Smooth muscle cell (in vitro differentiated cells): Measurements from ENCODE around the gene CACNA2D1. TPM values are rescaled to one million over a fixed set of nuclear protein-coding genes. Genes with fewer than 3 reads are reported as not detected.

Experiments
- DNase-seq: peaks from one replicate; lab custom pipeline; 2025; ENCODE audit not compliant: unreplicated experiment; lab: John Stamatoyannopoulos, UW
- H2AFZ ChIP-seq: fragments of 200-600 bp; sonication (generic); 2 replicates; pipeline ENCODE4 v1.6.0; 2016; ENCODE audit warnings: antibody characterized with exemption, low read depth, mild to moderate bottlenecking
- H3F3A ChIP-seq: fragments of 200-600 bp; sonication (generic); 2 replicates; pipeline ENCODE4 v1.6.0; 2017; ENCODE audit warnings: antibody characterized with exemption, low read depth
- H3K27ac ChIP-seq: fragments of 200-600 bp; sonication (generic); 2 replicates; pipeline ENCODE4 v1.5.1; 2016; ENCODE audit warnings: low read depth, mild to moderate bottlenecking
- H3K27me3 ChIP-seq: fragments of 200-600 bp; sonication (generic); 2 replicates; pipeline ENCODE4 v1.6.1; 2016; ENCODE audit warnings: low read depth, mild to moderate bottlenecking
- H3K36me3 ChIP-seq: fragments of 200-600 bp; sonication (generic); 2 replicates; pipeline ENCODE4 v1.5.1; 2016; ENCODE audit warnings: low read depth
- H3K4me1 ChIP-seq: fragments of 200-600 bp; sonication (generic); 2 replicates; pipeline ENCODE4 v1.5.1; 2016; ENCODE audit warnings: low read depth
- H3K4me2 ChIP-seq: fragments of 200-600 bp; sonication (generic); 2 replicates; pipeline ENCODE4 v1.6.0; 2016; ENCODE audit warnings: mild to moderate bottlenecking
- H3K4me3 ChIP-seq: fragments of 200-600 bp; sonication (generic); 2 replicates; pipeline ENCODE4 v1.5.1; 2016; ENCODE audit warnings: mild to moderate bottlenecking
- H3K79me2 ChIP-seq: fragments of 200-600 bp; sonication (generic); 2 replicates; pipeline ENCODE4 v1.6.0; 2016; ENCODE audit warnings: low read depth, mild to moderate bottlenecking
- H3K9ac ChIP-seq: fragments of 200-600 bp; sonication (generic); 2 replicates; pipeline ENCODE4 v1.6.0; 2016; ENCODE audit warnings: low read depth
- H3K9me3 ChIP-seq: fragments of 200-600 bp; sonication (generic); replicated peaks from 2 replicates; pipeline ENCODE4 v1.5.1; 2016; ENCODE audit warnings: low read depth
- H4K20me1 ChIP-seq: fragments of 200-600 bp; sonication (generic); 2 replicates; pipeline ENCODE4 v1.6.0; 2016; ENCODE audit warnings: low read depth
- CTCF ChIP-seq: fragments of 200-600 bp; sonication (generic); IDR thresholded peaks from 2 replicates; pipeline ENCODE4 v1.5.1; 2017; ENCODE audit warnings: borderline replicate concordance, mild to moderate bottlenecking, antibody characterized with exemption; ENCODE audit not compliant: insufficient read depth, poor library complexity, severe bottlenecking
- WGBS: methylation state at CpG from one replicate; pipeline ENCODE4 v1.1.7; 2016; ENCODE audit warnings: low lambda C conversion rate; 5-methylcytosine and 5-hydroxymethylcytosine counted together
- polyA plus RNA-seq: library from polyadenylated mRNA; unstranded; fragments of >200 nt; fragmentation: Nextera tagmentation; extraction: Ambion mirVana; gene quantifications from 2 replicates; pipeline ENCODE4 v1.2.1, GENCODE V29; 2016
- total RNA-seq: library from RNA; depleted of rRNA; stranded (reverse); fragments of >200 nt; gene quantifications from 2 replicates; pipeline ENCODE4 v1.2.3, GENCODE V29; 2014

The CACNA2D1 gene
- total and polyA plus RNA-seq, 2 experiments from 2014 or later: 4.1 to 39.3 TPM

GRCh38 chr7:82019551-82020475, 423.8 kb downstream of the CACNA2D1 start:
- TF ChIP-seq CTCF: no peak
- no peak for DNase-seq
- Histone ChIP-seq H3K4me2 (no peak overlapping the region), H3K36me3 (no peaks in the 10 kb centered on the region), H3K4me1 (no peaks in the 10 kb centered on the region), H3K27me3 (no peaks in the 10 kb centered on the region), H3K9me3 (no peaks in the 10 kb centered on the region), H3K27ac (no peak overlapping the region), H3K79me2 (no peaks in the 10 kb centered on the region), H3K9ac (no peak overlapping the region), H2AFZ (no peak overlapping the region), H3K4me3 (no peak overlapping the region), H4K20me1 (no peaks in the 10 kb centered on the region), H3F3A (no peaks in the 10 kb centered on the region)
- WGBS: 76% methylated on average over 3 of the region's 3 CpGs

- Histone ChIP-seq H2AFZ (no peak overlapping the region), H3F3A (no peaks in the 10 kb centered on the region), H4K20me1 (no peaks in the 10 kb centered on the region), H3K9ac (no peak overlapping the region), H3K27ac (no peak overlapping the region), H3K36me3 (no peaks in the 10 kb centered on the region), H3K79me2 (no peaks in the 10 kb centered on the region), H3K9me3 (no peaks in the 10 kb centered on the region), H3K4me3 (no peak overlapping the region), H3K4me1 (no peaks in the 10 kb centered on the region), H3K27me3 (no peaks in the 10 kb centered on the region), H3K4me2 (no peak overlapping the region)
- TF ChIP-seq CTCF: no peak
- no peak for DNase-seq
Measured at GRCh38 chr7:82018226-82018625, 425.4 kb downstream of the CACNA2D1 start.

GRCh38 chr7:82017334-82017943, 426.1 kb downstream of the CACNA2D1 start:
- H3K4me3 ChIP-seq: no peak overlapping the region
- WGBS: 82% methylated on average over 1 of the region's 1 CpG
- no peak for DNase-seq

More at GRCh38 chr7:82017334-82017943, 426.1 kb downstream of the CACNA2D1 start:
- H4K20me1 ChIP-seq: no peaks in the 10 kb centered on the region
- H3K36me3 ChIP-seq: no peaks in the 10 kb centered on the region
- no peak overlapping the region for H2AFZ ChIP-seq
- no peaks in the 10 kb centered on the region for H3F3A ChIP-seq
- H3K4me1 ChIP-seq: no peaks in the 10 kb centered on the region
- H3K4me2 ChIP-seq: no peak overlapping the region
- no peak overlapping the region for H3K27ac ChIP-seq
- H3K79me2 ChIP-seq: no peaks in the 10 kb centered on the region
- peak; percentile 64 for TF ChIP-seq CTCF
- no peak overlapping the region for H3K9ac ChIP-seq
- H3K9me3 ChIP-seq: no peaks in the 10 kb centered on the region
- no peaks in the 10 kb centered on the region for H3K27me3 ChIP-seq
